Chondrocyte (in vitro differentiated cells): ENCODE data around the gene RBMS1. TPM values are rescaled to one million over a fixed set of nuclear protein-coding genes. Genes with fewer than 3 reads are reported as not detected.
A peak's percentile ranks its signal among the peaks of the same experiment; 100 is the strongest.

Source experiments
- DNase-seq: peaks from one replicate; pipeline ENCODE4 v3.0.0; 2021; ENCODE audit warnings: mixed read lengths, low spot score
- H3K27ac Mint-ChIP-seq: one replicate; pipeline ENCODE4 v1.8.0; 2021; ENCODE audit warnings: mild to moderate bottlenecking, moderate library complexity, mixed read lengths; ENCODE audit not compliant: unreplicated experiment
- H3K27me3 Mint-ChIP-seq: 2 replicates; pipeline ENCODE4 v1.8.0; 2021; ENCODE audit warnings: low read depth, mixed read lengths
- H3K36me3 Mint-ChIP-seq: 2 replicates; pipeline ENCODE4 v1.8.0; 2021; ENCODE audit warnings: low read depth, mixed read lengths
- H3K4me1 Mint-ChIP-seq: 2 replicates; pipeline ENCODE4 v1.8.0; 2021; ENCODE audit warnings: low read depth, mild to moderate bottlenecking, mixed read lengths
- H3K4me3 Mint-ChIP-seq: one replicate; pipeline ENCODE4 v1.8.0; 2021; ENCODE audit warnings: mild to moderate bottlenecking, moderate library complexity, mixed read lengths; ENCODE audit not compliant: unreplicated experiment
- H3K9me3 Mint-ChIP-seq: 2 replicates; pipeline ENCODE4 v1.8.0; 2021; ENCODE audit warnings: low read depth, mixed read lengths
- total RNA-seq: library from RNA; stranded (reverse); gene quantifications from 3 replicates; pipeline ENCODE4 v1.2.1, GENCODE V29; 2021
- TF ChIP-seq, protein P1 (sequence below): fragments of 200-600 bp; sonication (generic); IDR thresholded peaks from 2 replicates; pipeline ENCODE4 v1.5.0; 2021; ENCODE audit warnings: antibody characterized with exemption, mild to moderate bottlenecking, moderate library complexity

Gene RBMS1
- total RNA-seq, 1 donor from 2014 or later = 133 TPM

- no peak overlapping the region for H3K27ac Mint-ChIP-seq
- no peak for DNase-seq
- no peaks in the 10 kb centered on the region for H3K9me3 Mint-ChIP-seq
- peaks cover 19% of the 10 kb centered on the region for H3K4me1 Mint-ChIP-seq
- H3K4me3 Mint-ChIP-seq = no peak overlapping the region
- H3K27me3 Mint-ChIP-seq = no peaks in the 10 kb centered on the region
- H3K36me3 Mint-ChIP-seq = no peaks in the 10 kb centered on the region
- TF ChIP-seq, protein P1, sequence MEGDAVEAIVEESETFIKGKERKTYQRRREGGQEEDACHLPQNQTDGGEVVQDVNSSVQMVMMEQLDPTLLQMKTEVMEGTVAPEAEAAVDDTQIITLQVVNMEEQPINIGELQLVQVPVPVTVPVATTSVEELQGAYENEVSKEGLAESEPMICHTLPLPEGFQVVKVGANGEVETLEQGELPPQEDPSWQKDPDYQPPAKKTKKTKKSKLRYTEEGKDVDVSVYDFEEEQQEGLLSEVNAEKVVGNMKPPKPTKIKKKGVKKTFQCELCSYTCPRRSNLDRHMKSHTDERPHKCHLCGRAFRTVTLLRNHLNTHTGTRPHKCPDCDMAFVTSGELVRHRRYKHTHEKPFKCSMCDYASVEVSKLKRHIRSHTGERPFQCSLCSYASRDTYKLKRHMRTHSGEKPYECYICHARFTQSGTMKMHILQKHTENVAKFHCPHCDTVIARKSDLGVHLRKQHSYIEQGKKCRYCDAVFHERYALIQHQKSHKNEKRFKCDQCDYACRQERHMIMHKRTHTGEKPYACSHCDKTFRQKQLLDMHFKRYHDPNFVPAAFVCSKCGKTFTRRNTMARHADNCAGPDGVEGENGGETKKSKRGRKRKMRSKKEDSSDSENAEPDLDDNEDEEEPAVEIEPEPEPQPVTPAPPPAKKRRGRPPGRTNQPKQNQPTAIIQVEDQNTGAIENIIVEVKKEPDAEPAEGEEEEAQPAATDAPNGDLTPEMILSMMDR = no peak
Measured at GRCh38 chr2:160509016-160509415, 15.4 kb upstream of the RBMS1 start.

DNA sequence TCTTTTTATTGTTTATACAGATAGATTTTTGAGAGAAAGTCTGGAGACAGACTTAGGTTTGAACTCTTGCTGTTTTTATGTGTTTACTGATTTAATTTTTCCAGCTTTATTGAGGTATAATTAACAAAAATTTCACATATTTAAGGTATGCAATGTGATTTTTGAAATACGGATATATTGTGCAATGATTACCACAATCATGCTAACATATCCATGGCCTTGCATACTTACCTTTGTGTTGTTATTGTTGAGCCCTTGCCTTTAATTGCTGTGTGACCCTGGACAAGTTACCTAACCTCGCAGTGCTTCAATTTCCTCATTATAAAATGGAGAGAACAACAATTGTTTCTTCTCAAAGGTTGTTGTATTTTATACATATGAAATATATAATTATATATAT, 13.9 kb upstream of the RBMS1 start:
- H3K36me3 Mint-ChIP-seq = no peaks in the 10 kb centered on the region
- no peak overlapping the region for H3K27ac Mint-ChIP-seq
- DNase-seq = no peak
- H3K27me3 Mint-ChIP-seq = no peaks in the 10 kb centered on the region
- TF ChIP-seq, protein P1 = no peak
- H3K4me3 Mint-ChIP-seq = no peak overlapping the region
- no peaks in the 10 kb centered on the region for H3K9me3 Mint-ChIP-seq
- H3K4me1 Mint-ChIP-seq = peaks cover 19% of the 10 kb centered on the region

- TF ChIP-seq, protein P1 = no peak
- Mint-ChIP-seq H3K4me1 (peaks cover 19% of the 10 kb centered on the region), H3K27ac (no peak overlapping the region), H3K9me3 (no peaks in the 10 kb centered on the region), H3K36me3 (no peaks in the 10 kb centered on the region), H3K4me3 (no peak overlapping the region), H3K27me3 (no peaks in the 10 kb centered on the region)
- no peak for DNase-seq
Measured at GRCh38 chr2:160507046-160507407, 13.4 kb upstream of the RBMS1 start.

- H3K36me3 Mint-ChIP-seq = no peaks in the 10 kb centered on the region
- H3K27me3 Mint-ChIP-seq = no peaks in the 10 kb centered on the region
- H3K27ac Mint-ChIP-seq = no peak overlapping the region
- no peaks in the 10 kb centered on the region for H3K9me3 Mint-ChIP-seq
- H3K4me1 Mint-ChIP-seq = peaks cover 19% of the 10 kb centered on the region
- TF ChIP-seq, protein P1 = no peak
- no peak for DNase-seq
- no peak overlapping the region for H3K4me3 Mint-ChIP-seq
Measured at GRCh38 chr2:160506371-160507045, 12.9 kb upstream of the RBMS1 start.

GRCh38 chr2:160505256-160505655, 11.6 kb upstream of the RBMS1 start:
- Mint-ChIP-seq H3K4me1 (peaks cover 10% of the 10 kb centered on the region), H3K27me3 (no peaks in the 10 kb centered on the region), H3K4me3 (no peak overlapping the region), H3K9me3 (no peaks in the 10 kb centered on the region), H3K36me3 (no peaks in the 10 kb centered on the region), H3K27ac (peak overlapping the region; percentile 93)
- no peak for DNase-seq
- TF ChIP-seq, protein P1 = peak; percentile 11
